Measurements from ENCODE around the gene RASGRP3. TPM values are rescaled to one million over a fixed set of nuclear protein-coding genes. Genes with fewer than 3 reads are reported as not detected.

Gene RASGRP3
- total RNA-seq, 4 donors from 2014 or later = 2.6 to 42.7 (median 8.6) TPM

DNA sequence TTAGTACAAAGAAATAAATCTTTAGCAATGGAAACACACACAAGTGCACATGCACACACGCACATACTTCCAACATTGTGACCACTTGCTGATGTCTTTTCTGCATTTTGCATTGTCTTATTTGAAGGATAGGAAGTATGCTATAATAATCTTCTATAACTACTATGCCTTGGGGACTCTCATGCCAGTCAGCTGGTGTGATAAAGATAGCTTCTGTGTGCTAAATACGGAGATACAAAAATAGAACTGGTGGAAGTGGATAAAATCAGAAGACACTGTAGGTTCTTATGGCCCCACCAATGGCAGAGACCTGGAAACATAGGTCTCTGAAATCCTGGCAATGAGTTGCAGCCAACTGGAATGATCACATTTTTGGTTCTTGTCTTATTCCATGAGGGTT, 31.5 kb upstream of the RASGRP3 start:
- intact Hi-C loops (cut with DNase I; ENCODE audit: low total_unique reads) = no loop called here
- Histone ChIP-seq H3K27me3 (no peaks in the 10 kb centered on the region), H3K9me3 (no peaks in the 10 kb centered on the region), H3K4me1 (no peaks in the 10 kb centered on the region), H3K27ac (no peak overlapping the region), H3K4me3 (no peak overlapping the region), H3K36me3 (no peaks in the 10 kb centered on the region)
- DNase-seq = no peak
- no peak for TF ChIP-seq POLR2A (IDR thresholded peaks at IDR 0.05)
- TF ChIP-seq, protein P1, sequence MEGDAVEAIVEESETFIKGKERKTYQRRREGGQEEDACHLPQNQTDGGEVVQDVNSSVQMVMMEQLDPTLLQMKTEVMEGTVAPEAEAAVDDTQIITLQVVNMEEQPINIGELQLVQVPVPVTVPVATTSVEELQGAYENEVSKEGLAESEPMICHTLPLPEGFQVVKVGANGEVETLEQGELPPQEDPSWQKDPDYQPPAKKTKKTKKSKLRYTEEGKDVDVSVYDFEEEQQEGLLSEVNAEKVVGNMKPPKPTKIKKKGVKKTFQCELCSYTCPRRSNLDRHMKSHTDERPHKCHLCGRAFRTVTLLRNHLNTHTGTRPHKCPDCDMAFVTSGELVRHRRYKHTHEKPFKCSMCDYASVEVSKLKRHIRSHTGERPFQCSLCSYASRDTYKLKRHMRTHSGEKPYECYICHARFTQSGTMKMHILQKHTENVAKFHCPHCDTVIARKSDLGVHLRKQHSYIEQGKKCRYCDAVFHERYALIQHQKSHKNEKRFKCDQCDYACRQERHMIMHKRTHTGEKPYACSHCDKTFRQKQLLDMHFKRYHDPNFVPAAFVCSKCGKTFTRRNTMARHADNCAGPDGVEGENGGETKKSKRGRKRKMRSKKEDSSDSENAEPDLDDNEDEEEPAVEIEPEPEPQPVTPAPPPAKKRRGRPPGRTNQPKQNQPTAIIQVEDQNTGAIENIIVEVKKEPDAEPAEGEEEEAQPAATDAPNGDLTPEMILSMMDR (IDR thresholded peaks at IDR 0.05) = no peak

DNA sequence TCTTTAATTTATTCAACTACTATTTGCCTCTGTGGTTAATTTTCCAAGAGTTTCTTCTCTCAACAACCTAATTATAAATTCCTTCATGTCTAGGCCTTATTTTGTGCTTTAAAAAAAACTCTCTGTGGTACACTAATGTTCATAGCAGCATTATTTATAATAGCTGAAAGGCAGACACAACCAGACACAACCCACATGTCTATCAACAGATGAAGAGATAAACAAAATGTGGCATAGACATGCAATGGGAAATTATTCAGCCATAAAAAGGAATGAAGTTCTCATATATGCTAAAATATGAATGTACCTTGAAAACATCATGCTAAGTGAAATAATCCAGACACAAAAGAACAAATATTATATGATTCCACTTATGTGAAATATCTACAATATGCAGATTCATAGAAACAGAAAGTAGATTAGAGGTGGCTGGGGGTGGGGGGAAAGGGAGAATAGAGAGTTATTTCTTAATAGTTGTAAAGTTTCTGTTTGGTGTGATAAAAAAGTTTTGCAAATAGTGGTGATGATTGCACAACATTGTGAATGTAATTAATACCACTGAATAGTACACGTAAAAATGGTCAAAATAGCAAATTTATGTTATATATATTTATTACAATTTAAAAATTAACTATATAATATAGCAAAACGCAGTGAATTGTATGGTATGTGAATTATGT, 28.1 kb upstream of the RASGRP3 start:
- intact Hi-C loops (cut with DNase I; ENCODE audit: low total_unique reads) = no loop called here

DNA sequence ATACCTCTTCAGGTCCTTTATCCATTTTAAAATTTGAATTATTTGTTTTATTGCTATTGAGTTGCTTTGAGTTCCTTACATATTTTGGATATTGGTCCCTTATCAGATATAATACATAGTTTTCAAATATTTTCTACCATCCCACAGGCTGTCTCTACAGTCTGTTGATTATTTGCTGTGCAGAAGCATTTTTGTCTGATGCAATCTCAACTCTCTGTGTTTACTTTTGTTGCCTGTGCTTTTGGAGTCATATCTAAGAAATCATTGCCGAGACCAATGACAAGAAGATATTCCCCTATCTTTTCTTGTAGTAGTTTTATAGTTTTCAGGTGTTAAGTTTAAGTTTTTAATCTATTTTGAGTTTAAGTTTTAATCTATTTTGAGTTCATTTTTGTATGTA, 25.2 kb upstream of the RASGRP3 start:
- Histone ChIP-seq H3K27me3 (no peaks in the 10 kb centered on the region), H3K4me3 (no peak overlapping the region), H3K9me3 (no peaks in the 10 kb centered on the region), H3K4me1 (no peaks in the 10 kb centered on the region), H3K27ac (no peak overlapping the region), H3K36me3 (no peaks in the 10 kb centered on the region)
- intact Hi-C loops (cut with DNase I; ENCODE audit: low total_unique reads) = no loop called here
- TF ChIP-seq, protein P1 (IDR thresholded peaks at IDR 0.05) = no peak
- no peak for TF ChIP-seq POLR2A (IDR thresholded peaks at IDR 0.05)
- DNase-seq = no peak

More for the DNA sequence above, 28.1 kb upstream of the RASGRP3 start:
- Histone ChIP-seq H3K27ac (no peak overlapping the region), H3K27me3 (no peaks in the 10 kb centered on the region), H3K9me3 (no peaks in the 10 kb centered on the region), H3K4me1 (no peaks in the 10 kb centered on the region), H3K36me3 (no peaks in the 10 kb centered on the region), H3K4me3 (no peak overlapping the region)
- DNase-seq = no peak
- TF ChIP-seq POLR2A (IDR thresholded peaks at IDR 0.05) = no peak
- TF ChIP-seq, protein P1 (IDR thresholded peaks at IDR 0.05) = no peak

DNA sequence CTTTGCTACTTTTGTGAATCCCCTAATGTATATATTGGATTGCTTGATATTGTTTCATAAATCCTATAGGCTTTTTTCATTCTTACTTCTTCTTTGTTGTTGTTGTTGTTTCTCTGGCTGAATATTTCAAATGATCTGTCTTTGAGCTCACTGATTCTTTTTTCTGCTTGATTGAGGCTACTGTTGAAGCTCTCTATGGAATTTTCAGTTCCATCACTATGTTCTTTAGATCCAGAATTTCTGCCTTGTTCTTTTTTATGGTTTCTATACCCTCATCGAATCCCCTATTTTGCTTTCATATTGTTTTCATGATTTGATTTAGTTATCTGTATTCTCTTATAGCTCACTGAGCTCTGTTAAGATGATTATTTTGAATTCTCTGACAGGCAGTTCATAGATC, 24.6 kb upstream of the RASGRP3 start:
- no peak for DNase-seq
- Histone ChIP-seq H3K27ac (no peak overlapping the region), H3K4me3 (no peak overlapping the region), H3K9me3 (no peaks in the 10 kb centered on the region), H3K36me3 (no peaks in the 10 kb centered on the region), H3K4me1 (no peaks in the 10 kb centered on the region), H3K27me3 (no peaks in the 10 kb centered on the region)
- intact Hi-C loops (cut with DNase I; ENCODE audit: low total_unique reads) = no loop called here
- TF ChIP-seq, protein P1 (IDR thresholded peaks at IDR 0.05) = no peak
- TF ChIP-seq POLR2A (IDR thresholded peaks at IDR 0.05) = no peak

DNA sequence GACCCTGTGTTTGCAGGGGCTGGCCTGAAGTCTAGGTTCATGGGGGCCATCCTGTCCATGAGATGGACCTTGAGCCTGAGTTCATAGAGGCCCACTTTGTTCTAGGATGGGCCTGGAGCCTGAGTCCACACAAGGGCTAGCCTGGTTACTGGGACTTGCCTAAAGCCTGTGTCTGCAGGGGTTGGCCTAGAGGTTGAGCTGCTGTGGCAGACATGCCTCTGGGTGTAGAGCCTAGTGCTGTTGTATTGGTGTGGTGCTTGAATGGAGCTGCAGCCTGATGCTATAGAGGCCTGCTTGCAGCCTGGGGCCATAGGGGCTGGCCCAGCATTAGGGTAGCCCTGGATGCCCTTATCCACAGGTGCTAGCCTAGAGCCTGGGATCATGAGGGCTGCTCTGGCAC, 23.9 kb upstream of the RASGRP3 start:
- Histone ChIP-seq H3K4me1 (no peaks in the 10 kb centered on the region), H3K9me3 (no peaks in the 10 kb centered on the region), H3K4me3 (no peak overlapping the region), H3K36me3 (no peaks in the 10 kb centered on the region), H3K27me3 (no peaks in the 10 kb centered on the region), H3K27ac (no peak overlapping the region)
- no peak for DNase-seq
- TF ChIP-seq, protein P1 (IDR thresholded peaks at IDR 0.05) = no peak
- TF ChIP-seq POLR2A (IDR thresholded peaks at IDR 0.05) = no peak
- intact Hi-C loops (cut with DNase I; ENCODE audit: low total_unique reads) = no loop called here

All from uterus (tissue), 4 donors.